Measurements from ENCODE around the gene GPHA2. TPM values are rescaled to one million over a fixed set of nuclear protein-coding genes. Genes with fewer than 3 reads are reported as not detected.

The GPHA2 gene
- polyA plus RNA-seq, 1 donor from 2014 or later, result not detected

DNA sequence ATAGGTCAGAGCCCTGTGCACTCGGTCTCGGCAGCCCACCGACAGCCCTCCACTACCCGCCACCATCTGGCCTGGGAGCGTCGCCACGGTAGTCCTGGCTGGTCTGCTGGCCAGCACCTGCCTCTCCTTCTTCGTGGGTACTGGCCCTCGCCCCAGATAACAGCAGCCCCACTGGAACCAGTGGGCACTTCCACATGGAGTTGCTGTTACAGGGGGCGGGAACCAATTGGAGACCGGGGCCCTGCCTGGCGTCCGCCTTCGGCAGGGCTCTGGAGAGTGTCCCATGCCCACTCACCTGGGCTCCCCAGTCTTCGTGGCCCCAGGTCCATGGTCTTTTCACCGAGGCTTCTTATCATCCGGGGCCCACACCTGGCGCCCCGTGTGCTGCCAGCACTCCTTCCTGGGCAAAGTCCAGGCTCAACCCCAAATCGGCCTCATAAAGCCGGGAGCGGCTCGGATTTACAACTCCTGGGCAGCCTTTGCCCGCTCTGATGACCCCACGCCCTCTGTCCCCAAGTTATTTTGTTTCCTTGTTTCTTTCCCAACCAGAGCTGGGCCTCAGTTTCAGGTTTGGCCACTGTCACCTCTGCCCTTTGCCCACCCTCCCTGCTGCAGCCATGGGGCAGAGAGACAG, 44.4 kb downstream of the GPHA2 start:
- H3K4me3 ChIP-seq (ENCODE audit: low read length), result no peak overlapping the region
- no peak overlapping the region for H3K4me2 ChIP-seq (ENCODE audit: low read length)
- no peaks in the 10 kb centered on the region for H3K27me3 ChIP-seq (ENCODE audit: insufficient read depth, low read depth, low read length)
- no peak overlapping the region for H2AFZ ChIP-seq (ENCODE audit: low read depth, low read length)
- H3K9me2 ChIP-seq (ENCODE audit: insufficient read depth, low read length), result no peaks in the 10 kb centered on the region
- H3K27ac ChIP-seq (ENCODE audit: low read length), result no peak overlapping the region
- no peak for TF ChIP-seq SMC3 (conservative IDR thresholded peaks at IDR 0.05; ENCODE audit: poor library complexity)
- TF ChIP-seq EP300 (conservative IDR thresholded peaks at IDR 0.05; ENCODE audit: poor library complexity, severe bottlenecking), result no peak
- no peaks in the 10 kb centered on the region for H3K36me3 ChIP-seq (ENCODE audit: insufficient read depth, low read length)
- H4K20me1 ChIP-seq (ENCODE audit: insufficient read depth), result no peaks in the 10 kb centered on the region
- H3K79me2 ChIP-seq (replicated peaks; ENCODE audit: insufficient read depth, low read length), result no peaks in the 10 kb centered on the region
- no peak overlapping the region for H3K9ac ChIP-seq (ENCODE audit: low read length)
- no peaks in the 10 kb centered on the region for H3K9me3 ChIP-seq (ENCODE audit: low read length)
- H3F3A ChIP-seq (ENCODE audit: insufficient read depth, low read length, poor library complexity, severe bottlenecking), result no peaks in the 10 kb centered on the region

DNA sequence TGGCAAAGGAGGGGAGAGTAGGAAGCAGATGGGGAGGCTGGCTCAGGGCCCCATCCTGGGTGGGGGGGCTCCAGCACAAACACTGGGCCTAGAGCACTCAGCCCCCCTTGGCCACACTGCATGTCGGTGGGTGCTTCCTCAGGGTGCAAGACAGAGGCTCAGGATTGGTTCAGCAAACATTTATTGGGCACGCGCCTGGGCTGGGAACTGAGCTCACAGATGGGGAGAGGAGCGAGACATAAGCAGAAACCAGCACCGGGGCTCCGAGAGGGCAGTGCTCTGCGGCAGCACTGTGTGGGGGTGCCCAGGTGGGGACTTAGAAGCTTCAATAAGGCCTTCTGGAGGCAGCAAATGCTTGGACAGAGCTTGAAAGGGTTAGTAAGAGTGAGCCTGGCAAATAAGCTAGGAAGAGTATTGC, 45.2 kb downstream of the GPHA2 start:
- H3K27ac ChIP-seq (ENCODE audit: low read length), result no peak overlapping the region
- no peaks in the 10 kb centered on the region for H3K9me3 ChIP-seq (ENCODE audit: low read length)
- no peaks in the 10 kb centered on the region for H3K36me3 ChIP-seq (ENCODE audit: insufficient read depth, low read length)
- no peaks in the 10 kb centered on the region for H4K20me1 ChIP-seq (ENCODE audit: insufficient read depth)
- no peak overlapping the region for H3K4me3 ChIP-seq (ENCODE audit: low read length)
- H3K9ac ChIP-seq (ENCODE audit: low read length), result no peak overlapping the region
- no peak overlapping the region for H2AFZ ChIP-seq (ENCODE audit: low read depth, low read length)
- no peaks in the 10 kb centered on the region for H3K79me2 ChIP-seq (replicated peaks; ENCODE audit: insufficient read depth, low read length)
- H3K4me2 ChIP-seq (ENCODE audit: low read length), result no peak overlapping the region
- H3K9me2 ChIP-seq (ENCODE audit: insufficient read depth, low read length), result no peaks in the 10 kb centered on the region
- TF ChIP-seq, protein P1, sequence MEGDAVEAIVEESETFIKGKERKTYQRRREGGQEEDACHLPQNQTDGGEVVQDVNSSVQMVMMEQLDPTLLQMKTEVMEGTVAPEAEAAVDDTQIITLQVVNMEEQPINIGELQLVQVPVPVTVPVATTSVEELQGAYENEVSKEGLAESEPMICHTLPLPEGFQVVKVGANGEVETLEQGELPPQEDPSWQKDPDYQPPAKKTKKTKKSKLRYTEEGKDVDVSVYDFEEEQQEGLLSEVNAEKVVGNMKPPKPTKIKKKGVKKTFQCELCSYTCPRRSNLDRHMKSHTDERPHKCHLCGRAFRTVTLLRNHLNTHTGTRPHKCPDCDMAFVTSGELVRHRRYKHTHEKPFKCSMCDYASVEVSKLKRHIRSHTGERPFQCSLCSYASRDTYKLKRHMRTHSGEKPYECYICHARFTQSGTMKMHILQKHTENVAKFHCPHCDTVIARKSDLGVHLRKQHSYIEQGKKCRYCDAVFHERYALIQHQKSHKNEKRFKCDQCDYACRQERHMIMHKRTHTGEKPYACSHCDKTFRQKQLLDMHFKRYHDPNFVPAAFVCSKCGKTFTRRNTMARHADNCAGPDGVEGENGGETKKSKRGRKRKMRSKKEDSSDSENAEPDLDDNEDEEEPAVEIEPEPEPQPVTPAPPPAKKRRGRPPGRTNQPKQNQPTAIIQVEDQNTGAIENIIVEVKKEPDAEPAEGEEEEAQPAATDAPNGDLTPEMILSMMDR (IDR thresholded peaks at IDR 0.05; ENCODE audit: poor library complexity, severe bottlenecking), result no peak
- TF ChIP-seq EZH2 (IDR thresholded peaks at IDR 0.05; ENCODE audit: borderline replicate concordance, insufficient read depth, low read length, poor library complexity, severe bottlenecking), result no peak
- TF ChIP-seq EP300 (conservative IDR thresholded peaks at IDR 0.05; ENCODE audit: poor library complexity, severe bottlenecking), result no peak
- no peak for TF ChIP-seq SMC3 (conservative IDR thresholded peaks at IDR 0.05; ENCODE audit: poor library complexity)
- no peak for TF ChIP-seq MXI1 (conservative IDR thresholded peaks at IDR 0.05; ENCODE audit: poor library complexity, severe bottlenecking)
- TF ChIP-seq, protein P2, sequence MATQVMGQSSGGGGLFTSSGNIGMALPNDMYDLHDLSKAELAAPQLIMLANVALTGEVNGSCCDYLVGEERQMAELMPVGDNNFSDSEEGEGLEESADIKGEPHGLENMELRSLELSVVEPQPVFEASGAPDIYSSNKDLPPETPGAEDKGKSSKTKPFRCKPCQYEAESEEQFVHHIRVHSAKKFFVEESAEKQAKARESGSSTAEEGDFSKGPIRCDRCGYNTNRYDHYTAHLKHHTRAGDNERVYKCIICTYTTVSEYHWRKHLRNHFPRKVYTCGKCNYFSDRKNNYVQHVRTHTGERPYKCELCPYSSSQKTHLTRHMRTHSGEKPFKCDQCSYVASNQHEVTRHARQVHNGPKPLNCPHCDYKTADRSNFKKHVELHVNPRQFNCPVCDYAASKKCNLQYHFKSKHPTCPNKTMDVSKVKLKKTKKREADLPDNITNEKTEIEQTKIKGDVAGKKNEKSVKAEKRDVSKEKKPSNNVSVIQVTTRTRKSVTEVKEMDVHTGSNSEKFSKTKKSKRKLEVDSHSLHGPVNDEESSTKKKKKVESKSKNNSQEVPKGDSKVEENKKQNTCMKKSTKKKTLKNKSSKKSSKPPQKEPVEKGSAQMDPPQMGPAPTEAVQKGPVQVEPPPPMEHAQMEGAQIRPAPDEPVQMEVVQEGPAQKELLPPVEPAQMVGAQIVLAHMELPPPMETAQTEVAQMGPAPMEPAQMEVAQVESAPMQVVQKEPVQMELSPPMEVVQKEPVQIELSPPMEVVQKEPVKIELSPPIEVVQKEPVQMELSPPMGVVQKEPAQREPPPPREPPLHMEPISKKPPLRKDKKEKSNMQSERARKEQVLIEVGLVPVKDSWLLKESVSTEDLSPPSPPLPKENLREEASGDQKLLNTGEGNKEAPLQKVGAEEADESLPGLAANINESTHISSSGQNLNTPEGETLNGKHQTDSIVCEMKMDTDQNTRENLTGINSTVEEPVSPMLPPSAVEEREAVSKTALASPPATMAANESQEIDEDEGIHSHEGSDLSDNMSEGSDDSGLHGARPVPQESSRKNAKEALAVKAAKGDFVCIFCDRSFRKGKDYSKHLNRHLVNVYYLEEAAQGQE (IDR thresholded peaks at IDR 0.05; ENCODE audit: borderline replicate concordance), result no peak
- no peak for TF ChIP-seq RAD21 (conservative IDR thresholded peaks at IDR 0.05)
- no peaks in the 10 kb centered on the region for H3K27me3 ChIP-seq (ENCODE audit: insufficient read depth, low read depth, low read length)
- no peaks in the 10 kb centered on the region for H3F3A ChIP-seq (ENCODE audit: insufficient read depth, low read length, poor library complexity, severe bottlenecking)
